ENCODE data around the gene ADD1. TPM values are rescaled to one million over a fixed set of nuclear protein-coding genes. Genes with fewer than 3 reads are reported as not detected.
"Not testable (repeated sequence)": the region's sequence is repeated elsewhere in the genome, so short reads cannot be mapped to it uniquely, and the experiment has no call there.

The ADD1 gene
- total and polyA plus RNA-seq, 2 experiments from 2014 or later, result 230 to 274 TPM

DNA sequence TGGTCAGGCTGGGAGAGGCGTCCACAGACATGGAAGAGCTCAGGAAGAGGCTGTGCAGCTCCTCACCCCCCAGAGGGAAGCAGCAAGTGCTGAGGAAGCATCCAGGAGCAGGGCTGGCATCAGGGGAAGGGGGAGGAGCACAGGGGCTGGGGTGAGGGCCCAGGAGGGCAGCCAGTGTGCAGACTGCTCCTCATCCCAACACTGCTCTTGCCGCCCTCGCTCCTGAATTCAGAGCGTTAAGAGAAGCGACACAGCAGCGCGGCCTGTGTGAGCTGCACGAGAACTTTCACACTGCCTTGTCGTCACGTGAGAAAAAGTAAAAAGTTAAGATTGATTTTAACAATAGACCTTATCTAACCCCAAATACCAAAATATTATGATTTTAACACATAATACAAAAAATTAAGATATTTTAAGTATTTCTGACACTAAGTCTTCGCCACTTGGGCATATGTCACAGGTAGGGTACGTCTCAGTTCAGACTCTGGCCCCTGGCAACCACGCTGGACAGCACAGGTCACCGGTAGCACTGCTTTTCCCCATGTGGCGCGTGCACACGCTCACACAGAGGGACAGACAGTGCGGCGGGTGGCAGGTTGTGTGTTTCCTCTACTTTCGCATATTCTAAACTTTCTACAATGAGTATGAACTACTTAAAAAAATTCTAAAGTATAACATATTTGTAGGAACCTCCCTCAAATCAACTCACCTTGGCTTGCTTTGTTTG, 99.9 kb downstream of the ADD1 start:
- no peak for DNase-seq (ENCODE audit: low read depth in 1 of 2, low spot score in 1 of 2)
- H3K36me3 ChIP-seq, result peaks cover 85% of the 10 kb centered on the region
- H3K4me1 ChIP-seq (ENCODE audit: low read depth), result no peaks in the 10 kb centered on the region
- H3K27ac ChIP-seq, result no peak overlapping the region
- TF ChIP-seq CTCF (IDR thresholded peaks at IDR 0.05; ENCODE audit: low read depth, low read length), result no peak
- no peaks in the 10 kb centered on the region for H3K9me3 ChIP-seq (ENCODE audit: low read depth)
- no peaks in the 10 kb centered on the region for H3K27me3 ChIP-seq
- H3K4me3 ChIP-seq, result no peak overlapping the region

DNA sequence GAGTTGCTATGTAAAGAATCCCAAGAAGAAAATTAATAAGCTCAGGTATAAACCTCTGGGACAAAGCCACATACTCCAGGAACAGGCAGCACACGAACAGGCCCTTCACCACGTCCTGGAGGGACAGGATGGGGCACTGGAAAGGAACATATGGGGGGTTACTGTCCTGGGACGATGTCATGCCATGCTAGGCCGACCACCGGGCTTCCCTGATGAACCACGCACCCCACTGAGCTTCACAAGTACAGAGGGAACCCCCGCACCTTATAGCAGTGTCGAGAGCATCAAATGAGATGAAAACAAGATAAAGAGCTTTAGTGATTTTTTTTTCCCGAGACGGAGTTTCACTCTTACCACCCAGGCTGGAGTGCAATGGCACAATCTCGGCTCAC, 100.4 kb downstream of the ADD1 start:
- H3K36me3 ChIP-seq, result peaks cover 82% of the 10 kb centered on the region
- no peak overlapping the region for H3K4me3 ChIP-seq
- no peak for TF ChIP-seq CTCF (IDR thresholded peaks at IDR 0.05; ENCODE audit: low read depth, low read length)
- H3K9me3 ChIP-seq (ENCODE audit: low read depth), result no peaks in the 10 kb centered on the region
- no peak overlapping the region for H3K27ac ChIP-seq
- H3K4me1 ChIP-seq (ENCODE audit: low read depth), result no peaks in the 10 kb centered on the region
- no peaks in the 10 kb centered on the region for H3K27me3 ChIP-seq
- DNase-seq (ENCODE audit: low read depth in 1 of 2, low spot score in 1 of 2), result no peak

DNA sequence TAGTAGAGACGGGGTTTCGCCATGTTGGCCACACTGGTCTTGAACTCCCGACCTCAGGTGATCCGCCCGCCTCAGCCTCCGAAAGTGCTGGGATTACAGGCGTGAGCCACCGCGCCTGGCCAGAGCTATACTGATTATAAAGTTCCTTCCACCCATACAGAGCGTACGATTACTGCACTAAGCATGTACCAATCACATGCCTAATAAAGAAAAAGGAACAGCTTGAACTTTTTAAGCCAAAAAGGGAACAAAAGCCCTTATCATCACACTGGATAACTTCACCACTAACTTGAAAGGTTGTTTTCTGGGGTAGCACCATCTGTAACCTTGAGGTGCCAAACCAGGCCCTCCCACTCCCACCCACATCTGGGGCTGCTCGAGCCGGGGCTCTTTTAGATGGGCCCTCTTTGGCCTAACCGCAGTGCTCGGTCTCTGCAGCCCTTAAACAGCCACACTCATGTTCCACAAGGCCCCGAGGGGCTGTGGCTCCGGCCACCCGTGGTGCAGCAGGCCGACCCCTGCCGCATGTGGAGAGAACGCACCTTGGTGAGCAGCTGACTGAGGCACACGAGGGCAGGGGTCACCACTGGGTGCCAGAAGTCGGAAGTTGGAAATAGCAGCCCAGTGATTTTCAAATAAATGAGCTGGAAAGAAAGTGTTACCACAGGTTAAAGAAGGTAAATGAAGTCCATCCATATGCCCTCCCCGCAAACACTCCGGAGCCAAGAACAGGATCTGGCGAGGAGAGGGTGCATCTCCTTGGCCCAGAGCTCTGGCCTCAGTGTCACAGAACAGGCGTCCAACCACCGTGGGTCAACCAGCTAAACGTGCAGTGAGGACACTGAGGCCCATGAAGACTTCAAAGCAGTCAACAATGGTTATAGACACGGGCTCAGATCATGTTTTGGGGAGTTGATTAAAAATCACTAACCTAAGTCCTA, 101.2 kb downstream of the ADD1 start:
- no peak for DNase-seq (ENCODE audit: low read depth in 1 of 2, low spot score in 1 of 2)
- H3K27me3 ChIP-seq, result no peaks in the 10 kb centered on the region
- H3K4me1 ChIP-seq (ENCODE audit: low read depth), result no peaks in the 10 kb centered on the region
- H3K9me3 ChIP-seq (ENCODE audit: low read depth), result no peaks in the 10 kb centered on the region
- no peak for TF ChIP-seq CTCF (IDR thresholded peaks at IDR 0.05; ENCODE audit: low read depth, low read length)
- H3K27ac ChIP-seq, result no peak overlapping the region
- H3K36me3 ChIP-seq, result peaks cover 77% of the 10 kb centered on the region
- H3K4me3 ChIP-seq, result no peak overlapping the region

- not testable (repeated sequence) for DNase-seq (ENCODE audit: low read depth in 1 of 2, low spot score in 1 of 2); H3K4me3 ChIP-seq; H3K27me3 ChIP-seq; H3K9me3 ChIP-seq (ENCODE audit: low read depth); H3K27ac ChIP-seq; H3K4me1 ChIP-seq (ENCODE audit: low read depth)
- H3K36me3 ChIP-seq, result peaks cover 75% of the 10 kb centered on the region
These were observed 102.3 kb downstream of the ADD1 start for GRCh38 chr4:2945619-2946604.

GRCh38 chr4:2946812-2947600, 103.4 kb downstream of the ADD1 start:
- DNase-seq (ENCODE audit: low read depth in 1 of 2, low spot score in 1 of 2), result no peak
- H3K4me3 ChIP-seq, result no peak overlapping the region
- no peak for TF ChIP-seq CTCF (IDR thresholded peaks at IDR 0.05; ENCODE audit: low read depth, low read length)
- no peaks in the 10 kb centered on the region for H3K4me1 ChIP-seq (ENCODE audit: low read depth)
- peaks cover 73% of the 10 kb centered on the region for H3K36me3 ChIP-seq
- H3K9me3 ChIP-seq (ENCODE audit: low read depth), result no peaks in the 10 kb centered on the region
- no peak overlapping the region for H3K27ac ChIP-seq
- no peaks in the 10 kb centered on the region for H3K27me3 ChIP-seq
